ENCODE results near the gene RSL24D1. TPM values are rescaled to one million over a fixed set of nuclear protein-coding genes. Genes with fewer than 3 reads are reported as not detected.

Gene RSL24D1
- total RNA-seq: 144 TPM
- polyA plus RNA-seq: 131 TPM
- long read RNA-seq, donor 1, transcript RSL24D1-201 (6 exons, 2,015 nt): major isoform, 10 of 10 reads
- long read RNA-seq, donor 1, partial matches to known transcripts: 0 of 10 reads
- long read RNA-seq, donor 1, other reads (novel, unspliced or antisense): 0 of 10 reads
- long read RNA-seq, donor 2: 0 reads
- long read RNA-seq, donor 3, transcript RSL24D1-201 (6 exons, 2,015 nt): major isoform, 158 of 182 reads
- long read RNA-seq, donor 3, partial matches to known transcripts: 24 of 182 reads
- long read RNA-seq, donor 3, other reads (novel, unspliced or antisense): 0 of 182 reads
- long read RNA-seq, donor 4, transcript RSL24D1-201 (6 exons, 2,015 nt): major isoform, 34 of 48 reads
- long read RNA-seq, donor 4, partial matches to known transcripts: 14 of 48 reads
- long read RNA-seq, donor 4, other reads (novel, unspliced or antisense): 0 of 48 reads
- long read RNA-seq, donor 5, transcript RSL24D1-201 (6 exons, 2,015 nt): major isoform, 166 of 234 reads
- long read RNA-seq, donor 5, partial matches to known transcripts: 63 of 234 reads
- long read RNA-seq, donor 5, other reads (novel, unspliced or antisense): 5 of 234 reads
- long read RNA-seq, donor 6, transcript RSL24D1-201 (6 exons, 2,015 nt): major isoform, 68 of 68 reads
- long read RNA-seq, donor 6, partial matches to known transcripts: 0 of 68 reads
- long read RNA-seq, donor 6, other reads (novel, unspliced or antisense): 0 of 68 reads
- long read RNA-seq, donor 7, transcript RSL24D1-201 (6 exons, 2,015 nt): major isoform, 121 of 137 reads
- long read RNA-seq, donor 7, partial matches to known transcripts: 16 of 137 reads
- long read RNA-seq, donor 7, other reads (novel, unspliced or antisense): 0 of 137 reads
- long read RNA-seq, donor 8, transcript RSL24D1-201 (6 exons, 2,015 nt): major isoform, 30 of 30 reads
- long read RNA-seq, donor 8, partial matches to known transcripts: 0 of 30 reads
- long read RNA-seq, donor 8, other reads (novel, unspliced or antisense): 0 of 30 reads
- long read RNA-seq, donor 9, transcript RSL24D1-201 (6 exons, 2,015 nt): major isoform, 48 of 61 reads
- long read RNA-seq, donor 9, partial matches to known transcripts: 13 of 61 reads
- long read RNA-seq, donor 9, other reads (novel, unspliced or antisense): 0 of 61 reads
- long read RNA-seq, donor 10, transcript RSL24D1-201 (6 exons, 2,015 nt): major isoform, 56 of 82 reads
- long read RNA-seq, donor 10, partial matches to known transcripts: 26 of 82 reads
- long read RNA-seq, donor 10, other reads (novel, unspliced or antisense): 0 of 82 reads

GRCh38 chr15:55196458-55197361 lies at the start of gene RSL24D1:
Gene RSL24D1 (minus strand): TSS chr15:55196941. CDS start chr15:55196890, 51 bp downstream.
- WGBS: under 1% methylated on average over 62 of the region's 62 CpGs
- Histone ChIP-seq H3K36me3 (ENCODE audit: control insufficient read depth in 2 of 2, insufficient read depth in 2 of 2, low read length in 1 of 2) (peaks cover 3 to 11% of the 10 kb centered on the region in 2 donors), H3K4me3 (ENCODE audit: low read length in 2 of 2) (peak within 1 kb of the TSS; percentile 78 to 80), H3K9me3 (ENCODE audit: control insufficient read depth in 2 of 2, insufficient read depth in 1 of 2, low read length in 1 of 2) (no peaks in the 10 kb centered on the region), H3K27me3 (ENCODE audit: control insufficient read depth in 2 of 2, insufficient read depth in 1 of 2, low read length in 1 of 2) (no peaks in the 10 kb centered on the region), H3K27ac (ENCODE audit: low read depth in 1 of 2, low read length in 1 of 2) (peak within 1 kb of the TSS; percentile 94 to 98), H3K4me1 (ENCODE audit: control insufficient read depth in 2 of 2, insufficient read depth in 2 of 2, low read length in 2 of 2) (peaks cover 0 to 13% of the 10 kb centered on the region in 2 donors)
- peak; percentile 93 to 99 (median 97) for DNase-seq (ENCODE audit: low read depth in 6 of 9, low spot score in 9 of 9)

DNA sequence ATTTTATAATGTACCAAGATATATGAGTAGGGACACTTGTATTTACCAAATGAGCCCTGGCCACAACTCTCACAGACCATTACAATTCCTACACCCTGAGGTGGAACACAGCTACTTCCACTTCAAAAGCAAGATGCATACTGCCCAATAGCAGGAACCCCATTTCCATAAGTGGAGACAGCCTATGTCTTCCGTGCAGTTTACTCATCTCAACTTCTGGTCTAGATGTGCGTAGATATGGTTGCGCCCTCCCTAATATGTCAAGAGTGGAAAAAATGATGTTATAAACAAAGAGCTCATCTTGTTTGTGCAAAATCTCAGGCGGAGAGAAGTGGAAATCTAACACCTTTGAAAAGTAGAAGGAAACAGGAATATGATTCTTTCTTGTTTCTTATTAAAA lies 48.3 kb upstream of the RSL24D1 start:
- H3K4me1 ChIP-seq (ENCODE audit: control insufficient read depth in 2 of 2, insufficient read depth in 2 of 2, low read length in 2 of 2): no peaks in the 10 kb centered on the region
- H3K27me3 ChIP-seq (ENCODE audit: control insufficient read depth in 2 of 2, insufficient read depth in 1 of 2, low read length in 1 of 2): no peaks in the 10 kb centered on the region
- no peaks in the 10 kb centered on the region for H3K36me3 ChIP-seq (ENCODE audit: control insufficient read depth in 2 of 2, insufficient read depth in 2 of 2, low read length in 1 of 2)
- no peak for DNase-seq (ENCODE audit: low read depth in 6 of 9, low spot score in 9 of 9)
- WGBS: 96% methylated on average over 4 of the region's 4 CpGs
- H3K9me3 ChIP-seq (ENCODE audit: control insufficient read depth in 2 of 2, insufficient read depth in 1 of 2, low read length in 1 of 2): no peaks in the 10 kb centered on the region
- H3K27ac ChIP-seq (ENCODE audit: low read depth in 1 of 2, low read length in 1 of 2): no peak overlapping the region
- no peak overlapping the region for H3K4me3 ChIP-seq (ENCODE audit: low read length in 2 of 2)

GRCh38 chr15:55241891-55242290 lies 45.1 kb upstream of the RSL24D1 start:
- H3K36me3 ChIP-seq (ENCODE audit: control insufficient read depth in 2 of 2, insufficient read depth in 2 of 2, low read length in 1 of 2): no peaks in the 10 kb centered on the region
- no peaks in the 10 kb centered on the region for H3K27me3 ChIP-seq (ENCODE audit: control insufficient read depth in 2 of 2, insufficient read depth in 1 of 2, low read length in 1 of 2)
- H3K9me3 ChIP-seq (ENCODE audit: control insufficient read depth in 2 of 2, insufficient read depth in 1 of 2, low read length in 1 of 2): no peaks in the 10 kb centered on the region
- H3K27ac ChIP-seq (ENCODE audit: low read depth in 1 of 2, low read length in 1 of 2): no peak overlapping the region
- no peaks in the 10 kb centered on the region for H3K4me1 ChIP-seq (ENCODE audit: control insufficient read depth in 2 of 2, insufficient read depth in 2 of 2, low read length in 2 of 2)
- H3K4me3 ChIP-seq (ENCODE audit: low read length in 2 of 2): no peak overlapping the region
- whole genome bisulfite sequencing: 0% methylated on average over 1 of the region's 1 CpG
- DNase-seq (ENCODE audit: low read depth in 6 of 9, low spot score in 9 of 9): no peak

DNA sequence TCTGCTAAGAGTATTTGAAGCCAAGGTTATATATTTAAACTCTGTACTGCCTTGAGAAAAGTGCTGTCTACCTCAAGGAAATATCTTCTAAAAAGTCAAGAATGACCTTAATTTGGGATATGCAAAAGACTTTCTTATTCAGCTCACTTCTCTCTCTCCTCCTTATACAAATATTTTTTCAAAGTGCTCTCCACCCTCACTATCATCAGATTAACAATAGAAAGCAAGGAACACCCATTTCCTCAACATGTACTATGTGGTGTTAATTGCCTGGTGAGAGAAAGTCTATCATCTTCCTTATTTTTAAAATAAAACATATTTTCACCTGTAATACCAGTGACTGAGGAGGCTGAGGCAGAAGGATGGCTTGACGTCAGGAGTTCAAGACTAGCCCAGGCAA lies 44.4 kb upstream of the RSL24D1 start:
- Histone ChIP-seq H3K4me1 (ENCODE audit: control insufficient read depth in 2 of 2, insufficient read depth in 2 of 2, low read length in 2 of 2) (no peaks in the 10 kb centered on the region), H3K36me3 (ENCODE audit: control insufficient read depth in 2 of 2, insufficient read depth in 2 of 2, low read length in 1 of 2) (no peaks in the 10 kb centered on the region), H3K27ac (ENCODE audit: low read depth in 1 of 2, low read length in 1 of 2) (no peak overlapping the region), H3K9me3 (ENCODE audit: control insufficient read depth in 2 of 2, insufficient read depth in 1 of 2, low read length in 1 of 2) (no peaks in the 10 kb centered on the region), H3K4me3 (ENCODE audit: low read length in 2 of 2) (no peak overlapping the region), H3K27me3 (ENCODE audit: control insufficient read depth in 2 of 2, insufficient read depth in 1 of 2, low read length in 1 of 2) (no peaks in the 10 kb centered on the region)
- DNase-seq (ENCODE audit: low read depth in 6 of 9, low spot score in 9 of 9): no peak
- WGBS: 99% methylated on average over 1 of the region's 1 CpG

DNA sequence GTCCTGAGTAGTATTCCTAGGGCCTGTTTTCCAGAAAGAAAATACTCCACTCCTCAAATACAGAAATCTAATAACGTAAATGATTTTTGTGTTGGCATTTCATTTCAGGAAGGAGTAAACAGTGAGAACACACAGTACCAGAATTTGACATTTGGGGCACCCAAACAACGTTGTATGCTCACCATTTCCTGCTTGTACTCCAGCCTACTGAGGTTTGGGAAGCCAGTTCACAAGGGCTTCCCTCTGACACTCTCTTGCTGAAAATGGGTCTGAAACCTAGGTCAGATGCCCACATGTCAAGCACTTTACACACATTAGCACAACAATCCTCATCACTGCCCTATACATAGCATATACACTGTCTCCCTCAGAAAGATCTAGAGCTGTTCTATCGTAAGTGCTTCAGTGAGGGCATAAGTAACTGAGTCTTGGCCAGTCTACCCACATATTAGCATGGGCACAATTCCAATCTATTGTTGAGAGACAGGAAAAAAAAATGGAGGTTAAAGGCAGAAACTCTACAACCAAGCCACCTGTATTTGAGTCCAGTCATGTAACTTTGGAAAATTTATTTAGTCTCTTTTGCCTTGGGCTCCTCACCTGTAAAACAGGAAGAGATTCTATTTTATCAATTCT lies 43.5 kb upstream of the RSL24D1 start:
- Histone ChIP-seq H3K4me3 (ENCODE audit: low read length in 2 of 2) (no peak overlapping the region), H3K27ac (ENCODE audit: low read depth in 1 of 2, low read length in 1 of 2) (no peak overlapping the region), H3K36me3 (ENCODE audit: control insufficient read depth in 2 of 2, insufficient read depth in 2 of 2, low read length in 1 of 2) (no peaks in the 10 kb centered on the region), H3K9me3 (ENCODE audit: control insufficient read depth in 2 of 2, insufficient read depth in 1 of 2, low read length in 1 of 2) (no peaks in the 10 kb centered on the region), H3K4me1 (ENCODE audit: control insufficient read depth in 2 of 2, insufficient read depth in 2 of 2, low read length in 2 of 2) (no peaks in the 10 kb centered on the region), H3K27me3 (ENCODE audit: control insufficient read depth in 2 of 2, insufficient read depth in 1 of 2, low read length in 1 of 2) (no peaks in the 10 kb centered on the region)
- 84% methylated on average over 3 of the region's 3 CpGs for WGBS
- DNase-seq (ENCODE audit: low read depth in 6 of 9, low spot score in 9 of 9): no peak

DNA sequence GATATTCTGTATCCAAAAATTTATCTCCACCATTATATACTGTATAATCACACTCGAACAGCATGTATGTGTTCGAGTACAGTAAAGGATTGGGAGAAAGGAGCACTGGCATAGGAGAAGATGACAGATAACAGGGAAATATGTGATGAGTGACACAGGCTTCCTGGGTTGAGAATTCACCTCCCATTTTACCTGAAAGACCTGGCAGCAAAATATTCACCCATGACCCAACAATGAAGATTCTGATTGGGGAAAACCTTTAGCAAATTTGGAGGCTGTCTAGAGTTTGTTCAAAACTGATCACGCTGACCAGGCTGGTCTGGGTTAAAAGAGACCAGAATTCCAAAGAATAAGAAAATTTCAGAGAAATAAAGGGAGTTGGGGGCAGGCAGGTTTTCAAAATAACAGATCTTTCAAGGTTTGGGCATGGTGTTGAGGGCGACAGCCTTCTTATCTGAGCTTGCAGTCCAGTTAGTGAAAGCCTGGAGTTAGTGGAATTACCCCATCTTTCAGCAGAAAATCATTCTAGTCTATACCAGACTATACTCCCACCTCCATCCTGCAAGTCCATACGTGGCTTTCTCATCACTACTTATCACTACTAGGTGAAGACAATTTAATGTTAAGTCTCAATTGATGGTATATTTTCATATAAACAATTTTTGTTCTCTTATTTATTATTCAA lies 42.8 kb upstream of the RSL24D1 start:
- Histone ChIP-seq H3K27me3 (ENCODE audit: control insufficient read depth in 2 of 2, insufficient read depth in 1 of 2, low read length in 1 of 2) (no peaks in the 10 kb centered on the region), H3K36me3 (ENCODE audit: control insufficient read depth in 2 of 2, insufficient read depth in 2 of 2, low read length in 1 of 2) (no peaks in the 10 kb centered on the region), H3K27ac (ENCODE audit: low read depth in 1 of 2, low read length in 1 of 2) (no peak overlapping the region), H3K4me1 (ENCODE audit: control insufficient read depth in 2 of 2, insufficient read depth in 2 of 2, low read length in 2 of 2) (no peaks in the 10 kb centered on the region), H3K9me3 (ENCODE audit: control insufficient read depth in 2 of 2, insufficient read depth in 1 of 2, low read length in 1 of 2) (no peaks in the 10 kb centered on the region), H3K4me3 (ENCODE audit: low read length in 2 of 2) (no peak overlapping the region)
- DNase-seq (ENCODE audit: low read depth in 6 of 9, low spot score in 9 of 9): no peak
- 92% methylated on average over 5 of the region's 5 CpGs for WGBS

- WGBS: 98% methylated on average over 2 of the region's 2 CpGs
Observed at GRCh38 chr15:55238877-55239276, 42.1 kb upstream of the RSL24D1 start.

More at GRCh38 chr15:55238877-55239276, 42.1 kb upstream of the RSL24D1 start:
- Histone ChIP-seq H3K36me3 (ENCODE audit: control insufficient read depth in 2 of 2, insufficient read depth in 2 of 2, low read length in 1 of 2) (peaks cover 0 to 3% of the 10 kb centered on the region in 2 donors), H3K4me3 (ENCODE audit: low read length in 2 of 2) (no peak overlapping the region), H3K4me1 (ENCODE audit: control insufficient read depth in 2 of 2, insufficient read depth in 2 of 2, low read length in 2 of 2) (no peaks in the 10 kb centered on the region), H3K9me3 (ENCODE audit: control insufficient read depth in 2 of 2, insufficient read depth in 1 of 2, low read length in 1 of 2) (no peaks in the 10 kb centered on the region), H3K27ac (ENCODE audit: low read depth in 1 of 2, low read length in 1 of 2) (no peak overlapping the region), H3K27me3 (ENCODE audit: control insufficient read depth in 2 of 2, insufficient read depth in 1 of 2, low read length in 1 of 2) (no peaks in the 10 kb centered on the region)
- DNase-seq (ENCODE audit: low read depth in 6 of 9, low spot score in 9 of 9): no peak

Data from thymus (tissue), 14 donors.